Trophoblast cell (in vitro differentiated cells and primary cell): Measurements from ENCODE around the gene CLDND2.
A peak's percentile ranks its signal among the peaks of the same experiment; 100 is the strongest.

Source experiments
- DNase-seq, 2 donors: peaks; one replicate each; pipeline ENCODE4 v3.0.0-alpha.2; 2016
- H2AFZ ChIP-seq: 2 replicates; pipeline ENCODE4 v1.6.1; 2013; ENCODE audit warnings: low read length, moderate library complexity, mild to moderate bottlenecking; ENCODE audit not compliant: insufficient read depth, poor library complexity
- H2AK5ac ChIP-seq: 2 replicates; pipeline ENCODE4 v1.6.1; 2013; ENCODE audit warnings: mild to moderate bottlenecking, low read length
- H2BK120ac ChIP-seq: 2 replicates; pipeline ENCODE4 v1.6.1; 2013; ENCODE audit warnings: low read length, mild to moderate bottlenecking, moderate library complexity; ENCODE audit not compliant: insufficient read depth, poor library complexity
- H2BK12ac ChIP-seq: 2 replicates; pipeline ENCODE4 v1.6.1; 2013; ENCODE audit warnings: mild to moderate bottlenecking, low read length, moderate library complexity
- H2BK5ac ChIP-seq: 2 replicates; pipeline ENCODE4 v1.6.1; 2013; ENCODE audit warnings: low read length, low read depth, moderate library complexity, mild to moderate bottlenecking; ENCODE audit not compliant: poor library complexity
- H3K14ac ChIP-seq: 2 replicates; pipeline ENCODE4 v1.6.1; 2013; ENCODE audit warnings: mild to moderate bottlenecking, low read length
- H3K18ac ChIP-seq: 2 replicates; pipeline ENCODE4 v1.6.1; 2013; ENCODE audit warnings: mild to moderate bottlenecking, low read length
- H3K23ac ChIP-seq: 2 replicates; pipeline ENCODE4 v1.6.1; 2013; ENCODE audit warnings: low read length
- H3K27ac ChIP-seq: 2 replicates; pipeline ENCODE4 v1.5.1; 2013; ENCODE audit warnings: low read depth, mild to moderate bottlenecking, inconsistent platforms, low read length, moderate library complexity
- H3K27me3 ChIP-seq: 2 replicates; pipeline ENCODE4 v1.6.1; 2013; ENCODE audit warnings: inconsistent platforms, mild to moderate bottlenecking, low read length, moderate library complexity; ENCODE audit not compliant: insufficient read depth
- H3K36me3 ChIP-seq, 2 experiments: 1 replicate in 1 of 2; 2 replicates in 1 of 2; pipeline ENCODE4 v1.6.1; 2013; ENCODE audit warnings: low read length in 2 of 2, mild to moderate bottlenecking in 2 of 2, moderate library complexity in 1 of 2; ENCODE audit not compliant: insufficient read depth in 2 of 2, control insufficient read depth in 1 of 2
- H3K4ac ChIP-seq: 2 replicates; pipeline ENCODE4 v1.6.1; 2013; ENCODE audit warnings: low read depth, mild to moderate bottlenecking, low read length, moderate library complexity
- H3K4me1 ChIP-seq, 2 experiments: 1 replicate in 1 of 2; 2 replicates in 1 of 2; pipeline ENCODE4 v1.6.1; 2013; ENCODE audit warnings: low read length in 2 of 2, mild to moderate bottlenecking in 2 of 2, moderate library complexity in 1 of 2; ENCODE audit not compliant: insufficient read depth in 2 of 2, control insufficient read depth in 1 of 2
- H3K4me2 ChIP-seq: 2 replicates; pipeline ENCODE4 v1.6.1; 2013; ENCODE audit warnings: inconsistent platforms, mild to moderate bottlenecking, low read length, moderate library complexity
- H3K4me3 ChIP-seq: 2 replicates; pipeline ENCODE4 v1.5.1; 2013; ENCODE audit warnings: mild to moderate bottlenecking, low read depth, low read length, inconsistent platforms
- H3K79me1 ChIP-seq: one replicate; pipeline ENCODE4 v1.6.1; 2013; ENCODE audit warnings: low read length
- H3K79me2 ChIP-seq: 2 replicates; pipeline ENCODE4 v1.6.1; 2013; ENCODE audit warnings: low read length, mild to moderate bottlenecking; ENCODE audit not compliant: control insufficient read depth, insufficient read depth, poor library complexity
- H3K9ac ChIP-seq: 2 replicates; pipeline ENCODE4 v1.6.1; 2013; ENCODE audit warnings: mild to moderate bottlenecking, low read length
- H3K9me3 ChIP-seq: 2 replicates; pipeline ENCODE4 v1.6.1; 2013; ENCODE audit warnings: low read depth, mild to moderate bottlenecking, control low read depth, inconsistent platforms, low read length; ENCODE audit not compliant: insufficient read depth
- H4K12ac ChIP-seq: 2 replicates; pipeline ENCODE4 v1.6.1; 2013; ENCODE audit warnings: low read depth, mild to moderate bottlenecking, low read length, moderate library complexity
- H4K8ac ChIP-seq: 2 replicates; pipeline ENCODE4 v1.6.1; 2013; ENCODE audit warnings: low read depth, mild to moderate bottlenecking, low read length, moderate library complexity
- H4K91ac ChIP-seq: one replicate; pipeline ENCODE4 v1.6.1; 2013; ENCODE audit warnings: low read depth, mild to moderate bottlenecking, low read length, moderate library complexity
- WGBS: extraction: QIAGEN DNeasy Blood & Tissue Kit; methylation state at CpG from one replicate; pipeline ENCODE4 v1.1.7; 2013; ENCODE audit warnings: missing lambda C conversion rate; ENCODE audit not compliant: insufficient read length, insufficient coverage; ENCODE audit errors: extremely low coverage; 5-methylcytosine and 5-hydroxymethylcytosine counted together

CLDND2 gene

GRCh38 chr19:51367255-51367564, 1.6 kb downstream of the CLDND2 start:
- peak overlapping the region; percentile 91 for H3K27ac ChIP-seq
- H3K36me3 ChIP-seq, result no peaks in the 10 kb centered on the region
- H3K27me3 ChIP-seq, result no peaks in the 10 kb centered on the region
- peak overlapping the region; percentile 80 for H4K8ac ChIP-seq
- H3K14ac ChIP-seq, result peak overlapping the region; percentile 76
- peaks cover 18 to 22% of the 10 kb centered on the region in 2 experiments for H3K4me1 ChIP-seq
- peak overlapping the region; percentile 68 for H4K12ac ChIP-seq
- no peak overlapping the region for H3K23ac ChIP-seq
- H2BK12ac ChIP-seq, result no peak overlapping the region
- peak overlapping the region; percentile 75 for H2AFZ ChIP-seq
- peak overlapping the region; percentile 63 for H3K4ac ChIP-seq
- H2AK5ac ChIP-seq, result peak overlapping the region; percentile 49
- H4K91ac ChIP-seq, result peak overlapping the region; percentile 95
- peaks cover 16% of the 10 kb centered on the region for H3K79me2 ChIP-seq
- H3K9me3 ChIP-seq, result no peaks in the 10 kb centered on the region
- DNase-seq, result no peak
- H2BK5ac ChIP-seq, result peak overlapping the region; percentile 89
- H3K4me3 ChIP-seq, result peak overlapping the region; percentile 70
- peak overlapping the region; percentile 68 for H3K9ac ChIP-seq
- peaks cover 26% of the 10 kb centered on the region for H3K79me1 ChIP-seq
- H2BK120ac ChIP-seq, result peak overlapping the region; percentile 67
- no CpG with 5 or more reads among the region's 15 CpGs for WGBS
- peak overlapping the region; percentile 85 for H3K18ac ChIP-seq
- H3K4me2 ChIP-seq, result peak overlapping the region; percentile 76

- H2BK120ac ChIP-seq, result peak overlapping the region; percentile 67
- H3K79me2 ChIP-seq, result peaks cover 16% of the 10 kb centered on the region
- no peaks in the 10 kb centered on the region for H3K9me3 ChIP-seq
- H4K8ac ChIP-seq, result peak overlapping the region; percentile 80
- WGBS, result no CpG with 5 or more reads among the region's 54 CpGs
- peak overlapping the region; percentile 70 for H3K4me3 ChIP-seq
- peak overlapping the region; percentile 75 for H2AFZ ChIP-seq
- peak overlapping the region; percentile 91 for H3K27ac ChIP-seq
- H3K23ac ChIP-seq, result no peak overlapping the region
- H3K36me3 ChIP-seq, result no peaks in the 10 kb centered on the region
- H2BK5ac ChIP-seq, result peak overlapping the region; percentile 89
- peak overlapping the region; percentile 68 for H4K12ac ChIP-seq
- H3K79me1 ChIP-seq, result peaks cover 26% of the 10 kb centered on the region
- H3K18ac ChIP-seq, result peak overlapping the region; percentile 85
- H3K14ac ChIP-seq, result peak overlapping the region; percentile 76
- H2AK5ac ChIP-seq, result peak overlapping the region; percentile 49
- DNase-seq, result peak; percentile 99
- H4K91ac ChIP-seq, result peak overlapping the region; percentile 95
- H3K9ac ChIP-seq, result peak overlapping the region; percentile 68
- peak overlapping the region; percentile 63 for H3K4ac ChIP-seq
- no peaks in the 10 kb centered on the region for H3K27me3 ChIP-seq
- peaks cover 18 to 22% of the 10 kb centered on the region in 2 experiments for H3K4me1 ChIP-seq
- peak overlapping the region; percentile 59 for H2BK12ac ChIP-seq
- peak overlapping the region; percentile 76 for H3K4me2 ChIP-seq
Measured at GRCh38 chr19:51366389-51367254, 2.2 kb downstream of the CLDND2 start.

GRCh38 chr19:51365965-51366388, 2.8 kb downstream of the CLDND2 start, which contains the start of gene ETFB:
Gene ETFB, minus strand, starts transcription at chr19:51366388. Its CDS starts 62 bp downstream, at chr19:51366326.
- Histone ChIP-seq H4K8ac (peak within 1 kb of the TSS; percentile 80), H3K27ac (peak within 1 kb of the TSS; percentile 91), H4K12ac (peak within 1 kb of the TSS; percentile 68), H4K91ac (peak within 1 kb of the TSS; percentile 95), H2BK5ac (peak within 1 kb of the TSS; percentile 89), H2BK12ac (peak within 1 kb of the TSS; percentile 59), H3K18ac (peak within 1 kb of the TSS; percentile 85), H3K36me3 (no peaks in the 10 kb centered on the region), H3K79me2 (peaks cover 16% of the 10 kb centered on the region), H3K14ac (peak within 1 kb of the TSS; percentile 76), H2AK5ac (peak within 1 kb of the TSS; percentile 49), H3K4me1 (peaks cover 18 to 22% of the 10 kb centered on the region in 2 experiments), H3K4ac (peak within 1 kb of the TSS; percentile 63), H3K4me2 (peak within 1 kb of the TSS; percentile 94), H3K9me3 (no peaks in the 10 kb centered on the region), H3K27me3 (no peaks in the 10 kb centered on the region), H3K9ac (peak within 1 kb of the TSS; percentile 91), H3K79me1 (peaks cover 26% of the 10 kb centered on the region), H2AFZ (peak within 1 kb of the TSS; percentile 75), H3K23ac (no peak within 1 kb of the TSS), H2BK120ac (peak within 1 kb of the TSS; percentile 67), H3K4me3 (peak within 1 kb of the TSS; percentile 81)
- no CpG with 5 or more reads among the region's 27 CpGs for WGBS
- no peak for DNase-seq

GRCh38 chr19:51365211-51365964, 3.4 kb downstream of the CLDND2 start:
- H2BK12ac ChIP-seq, result peak overlapping the region; percentile 25
- peak overlapping the region; percentile 13 for H3K14ac ChIP-seq
- peak overlapping the region; percentile 29 for H3K27ac ChIP-seq
- H2BK120ac ChIP-seq, result peak overlapping the region; percentile 18
- H3K79me1 ChIP-seq, result peaks cover 26% of the 10 kb centered on the region
- H4K8ac ChIP-seq, result peak overlapping the region; percentile 64
- H4K91ac ChIP-seq, result peak overlapping the region; percentile 57
- H4K12ac ChIP-seq, result peak overlapping the region; percentile 26
- WGBS, result no CpG with 5 or more reads among the region's 10 CpGs
- peak overlapping the region; percentile 11 for H2BK5ac ChIP-seq
- H3K9ac ChIP-seq, result peak overlapping the region; percentile 91
- no peak overlapping the region for H3K23ac ChIP-seq
- H3K79me2 ChIP-seq, result peaks cover 16% of the 10 kb centered on the region
- H3K4me3 ChIP-seq, result peak overlapping the region; percentile 81
- peak overlapping the region; percentile 4 for H2AFZ ChIP-seq
- peak in 1 of 2 donors; percentile 25 for DNase-seq
- H3K4me2 ChIP-seq, result peak overlapping the region; percentile 94
- H3K9me3 ChIP-seq, result no peaks in the 10 kb centered on the region
- H3K18ac ChIP-seq, result peak overlapping the region; percentile 56
- no peaks in the 10 kb centered on the region for H3K36me3 ChIP-seq
- no peak overlapping the region for H3K4ac ChIP-seq
- H2AK5ac ChIP-seq, result peak overlapping the region; percentile 17
- no peaks in the 10 kb centered on the region for H3K27me3 ChIP-seq
- peaks cover 18 to 22% of the 10 kb centered on the region in 2 experiments for H3K4me1 ChIP-seq
